B cell (primary cell): ENCODE data around the gene EPHA10.

Experiments
- EZH2 ChIP-seq: IDR thresholded peaks from 2 replicates; pipeline ENCODE4 v1.6.1; 2012; ENCODE audit warnings: borderline replicate concordance, low read depth, mild to moderate bottlenecking, moderate library complexity, low read length; ENCODE audit not compliant: insufficient read depth, poor library complexity, severe bottlenecking
- TF ChIP-seq, protein P1 (sequence below): fragments of 200-600 bp; IDR thresholded peaks from one replicate; pipeline ENCODE4 v1.8.0; 2022; ENCODE audit warnings: antibody characterized with exemption, mild to moderate bottlenecking

DNA sequence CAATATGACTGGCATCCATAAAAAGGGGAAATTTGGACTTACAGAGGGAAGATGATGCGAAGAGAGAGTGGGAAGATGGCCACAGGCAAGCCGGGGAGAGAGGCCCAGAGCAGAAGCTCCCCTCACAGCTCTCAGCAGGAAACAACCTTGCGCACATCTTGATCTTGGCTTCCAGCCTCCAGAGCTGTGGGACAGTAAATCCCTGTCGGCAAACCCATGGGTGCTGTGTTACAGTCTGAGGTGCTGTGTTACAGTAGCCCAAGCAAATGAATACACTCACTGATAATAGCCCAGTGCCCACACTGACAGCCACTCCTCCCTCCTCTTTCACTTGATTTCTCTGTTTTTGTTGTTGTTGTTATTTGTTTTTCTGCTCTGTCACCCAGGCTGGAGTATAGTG is 50.2 kb downstream of the EPHA10 start:
- TF ChIP-seq, protein P1, sequence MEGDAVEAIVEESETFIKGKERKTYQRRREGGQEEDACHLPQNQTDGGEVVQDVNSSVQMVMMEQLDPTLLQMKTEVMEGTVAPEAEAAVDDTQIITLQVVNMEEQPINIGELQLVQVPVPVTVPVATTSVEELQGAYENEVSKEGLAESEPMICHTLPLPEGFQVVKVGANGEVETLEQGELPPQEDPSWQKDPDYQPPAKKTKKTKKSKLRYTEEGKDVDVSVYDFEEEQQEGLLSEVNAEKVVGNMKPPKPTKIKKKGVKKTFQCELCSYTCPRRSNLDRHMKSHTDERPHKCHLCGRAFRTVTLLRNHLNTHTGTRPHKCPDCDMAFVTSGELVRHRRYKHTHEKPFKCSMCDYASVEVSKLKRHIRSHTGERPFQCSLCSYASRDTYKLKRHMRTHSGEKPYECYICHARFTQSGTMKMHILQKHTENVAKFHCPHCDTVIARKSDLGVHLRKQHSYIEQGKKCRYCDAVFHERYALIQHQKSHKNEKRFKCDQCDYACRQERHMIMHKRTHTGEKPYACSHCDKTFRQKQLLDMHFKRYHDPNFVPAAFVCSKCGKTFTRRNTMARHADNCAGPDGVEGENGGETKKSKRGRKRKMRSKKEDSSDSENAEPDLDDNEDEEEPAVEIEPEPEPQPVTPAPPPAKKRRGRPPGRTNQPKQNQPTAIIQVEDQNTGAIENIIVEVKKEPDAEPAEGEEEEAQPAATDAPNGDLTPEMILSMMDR, result no peak
- no peak for TF ChIP-seq EZH2
